T-helper 17 cell (primary cell): ENCODE data around the gene ALPL. TPM values are rescaled to one million over a fixed set of nuclear protein-coding genes. Genes with fewer than 3 reads are reported as not detected.

Experiments used
- ATAC-seq: fragments of 150-1000 bp; cut with Tn5 transposase; 2 replicates; pipeline ENCODE4 v1.10.0; 2021; ENCODE audit warnings: mild to moderate bottlenecking, moderate library complexity
- DNase-seq, 3 donors: peaks; one replicate each; pipeline versions ENCODE4 v3.0.0 to v3.0.0-alpha.2; 2020 to 2021
- H3K9me3 ChIP-seq: one replicate; pipeline ENCODE4 v1.7.0; 2013; ENCODE audit warnings: low read length, mild to moderate bottlenecking; ENCODE audit not compliant: control insufficient read depth, poor library complexity, severe bottlenecking
- H3K27ac Mint-ChIP-seq: one replicate; pipeline ENCODE4 v1.8.0; 2022; ENCODE audit warnings: mild to moderate bottlenecking, moderate library complexity, mixed read lengths
- H3K27me3 Mint-ChIP-seq: one replicate; pipeline ENCODE4 v1.8.0; 2022; ENCODE audit warnings: mixed read lengths
- H3K36me3 Mint-ChIP-seq: one replicate; pipeline ENCODE4 v1.8.0; 2022; ENCODE audit warnings: low read depth, mixed read lengths
- H3K4me1 Mint-ChIP-seq: one replicate; pipeline ENCODE4 v1.8.0; 2022; ENCODE audit warnings: mild to moderate bottlenecking, mixed read lengths
- H3K4me3 Mint-ChIP-seq: one replicate; pipeline ENCODE4 v1.8.0; 2022; ENCODE audit warnings: mild to moderate bottlenecking, moderate library complexity, mixed read lengths
- total RNA-seq, 4 donors: library from RNA in 2 of 4; stranded (reverse) in 2 of 4; gene quantifications; one replicate each; pipeline ENCODE4 v1.2.3 and lab custom pipeline; 2022 to 2026

ALPL gene
- total RNA-seq, 2 donors from 2014 or later = not detected

DNA sequence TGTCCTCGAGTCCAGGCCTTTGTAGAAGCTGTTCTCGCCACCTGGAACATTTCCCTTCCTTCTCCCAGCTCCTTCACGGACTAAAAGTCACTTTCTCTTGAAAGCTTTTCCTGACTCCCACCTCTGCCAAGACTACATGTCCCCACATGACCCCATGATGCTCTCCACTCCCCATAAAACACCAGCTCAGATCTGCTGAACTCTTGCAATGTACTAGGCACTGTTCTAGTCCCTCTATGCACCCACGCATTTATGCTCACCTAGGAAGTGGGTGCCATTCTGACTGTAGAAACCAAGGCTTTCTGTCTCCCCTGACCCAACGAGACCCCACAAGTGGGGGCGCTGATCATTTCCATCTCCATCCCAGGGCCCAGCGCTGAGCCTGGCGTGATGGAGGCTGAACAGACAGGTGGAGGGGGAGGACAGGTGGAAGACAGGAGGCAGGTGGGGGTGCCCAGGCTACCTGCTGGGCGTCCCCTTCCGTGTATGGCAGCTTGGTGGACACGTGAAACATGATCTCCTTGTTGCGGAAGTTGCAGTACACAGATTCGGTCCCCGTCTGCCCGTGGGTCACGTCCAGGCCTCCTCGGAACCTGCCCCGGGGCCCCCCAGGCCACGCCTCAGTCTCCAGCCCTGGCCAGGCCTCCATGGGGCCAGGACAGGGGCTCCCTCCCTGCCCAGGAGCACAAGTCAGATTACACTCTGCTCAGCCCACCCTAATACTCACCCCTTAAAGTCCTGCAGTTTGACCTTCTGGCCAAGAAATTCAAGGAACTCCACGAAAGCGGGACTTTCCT, 102.0 kb downstream of the ALPL start:
- ATAC-seq (no peak), DNase-seq (no peak)
- H3K36me3 Mint-ChIP-seq = no peaks in the 10 kb centered on the region
- H3K27ac Mint-ChIP-seq = no peak overlapping the region
- H3K27me3 Mint-ChIP-seq = peaks cover 26% of the 10 kb centered on the region
- H3K9me3 ChIP-seq = no peaks in the 10 kb centered on the region
- no peak overlapping the region for H3K4me3 Mint-ChIP-seq
- peaks cover 16% of the 10 kb centered on the region for H3K4me1 Mint-ChIP-seq

GRCh38 chr1:21612057-21612456, 102.8 kb downstream of the ALPL start:
- H3K36me3 Mint-ChIP-seq = no peaks in the 10 kb centered on the region

GRCh38 chr1:21613072-21613867, 104.0 kb downstream of the ALPL start:
- H3K27me3 Mint-ChIP-seq = peaks cover 20% of the 10 kb centered on the region
- H3K9me3 ChIP-seq = no peaks in the 10 kb centered on the region
- no peak for DNase-seq
- H3K27ac Mint-ChIP-seq = no peak overlapping the region
- H3K36me3 Mint-ChIP-seq = no peaks in the 10 kb centered on the region
- peaks cover 10% of the 10 kb centered on the region for H3K4me1 Mint-ChIP-seq
- ATAC-seq = no peak
- no peak overlapping the region for H3K4me3 Mint-ChIP-seq

More at GRCh38 chr1:21612057-21612456, 102.8 kb downstream of the ALPL start:
- Mint-ChIP-seq H3K4me3 (no peak overlapping the region), H3K4me1 (peaks cover 19% of the 10 kb centered on the region), H3K27me3 (peaks cover 26% of the 10 kb centered on the region), H3K27ac (no peak overlapping the region)
- DNase-seq = no peak
- no peak for ATAC-seq
- H3K9me3 ChIP-seq = no peaks in the 10 kb centered on the region

GRCh38 chr1:21614419-21615115, 105.3 kb downstream of the ALPL start:
- ATAC-seq (no peak), DNase-seq (no peak)
- Mint-ChIP-seq H3K4me1 (peaks cover 5% of the 10 kb centered on the region), H3K27ac (no peak overlapping the region), H3K27me3 (peaks cover 18% of the 10 kb centered on the region), H3K36me3 (no peaks in the 10 kb centered on the region), H3K4me3 (no peak overlapping the region)
- no peaks in the 10 kb centered on the region for H3K9me3 ChIP-seq

DNA sequence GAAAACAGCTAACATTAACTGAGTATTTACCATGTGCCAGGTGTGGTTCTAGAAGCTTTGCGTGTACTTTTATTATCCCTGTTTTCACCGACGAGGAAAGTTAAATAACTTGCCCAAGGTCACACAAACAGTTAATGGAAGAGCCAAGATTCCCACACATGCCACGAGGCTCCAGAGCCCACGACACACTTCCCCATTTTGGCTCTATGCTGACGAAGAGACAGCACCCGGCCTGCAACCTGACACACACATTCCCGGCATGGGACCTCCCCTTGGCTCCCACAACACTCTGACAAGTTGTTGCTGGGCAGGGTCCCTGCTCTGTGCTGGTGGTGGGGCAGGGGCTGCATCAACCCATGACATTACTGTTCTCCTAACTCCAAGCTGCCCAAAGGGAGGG, 107.1 kb downstream of the ALPL start:
- no peak overlapping the region for H3K4me3 Mint-ChIP-seq
- peaks cover 2% of the 10 kb centered on the region for H3K36me3 Mint-ChIP-seq
- no peak overlapping the region for H3K27ac Mint-ChIP-seq
- peaks cover 29% of the 10 kb centered on the region for H3K27me3 Mint-ChIP-seq
- ATAC-seq (no peak), DNase-seq (no peak)
- H3K9me3 ChIP-seq = no peaks in the 10 kb centered on the region
- peaks cover 10% of the 10 kb centered on the region for H3K4me1 Mint-ChIP-seq

DNA sequence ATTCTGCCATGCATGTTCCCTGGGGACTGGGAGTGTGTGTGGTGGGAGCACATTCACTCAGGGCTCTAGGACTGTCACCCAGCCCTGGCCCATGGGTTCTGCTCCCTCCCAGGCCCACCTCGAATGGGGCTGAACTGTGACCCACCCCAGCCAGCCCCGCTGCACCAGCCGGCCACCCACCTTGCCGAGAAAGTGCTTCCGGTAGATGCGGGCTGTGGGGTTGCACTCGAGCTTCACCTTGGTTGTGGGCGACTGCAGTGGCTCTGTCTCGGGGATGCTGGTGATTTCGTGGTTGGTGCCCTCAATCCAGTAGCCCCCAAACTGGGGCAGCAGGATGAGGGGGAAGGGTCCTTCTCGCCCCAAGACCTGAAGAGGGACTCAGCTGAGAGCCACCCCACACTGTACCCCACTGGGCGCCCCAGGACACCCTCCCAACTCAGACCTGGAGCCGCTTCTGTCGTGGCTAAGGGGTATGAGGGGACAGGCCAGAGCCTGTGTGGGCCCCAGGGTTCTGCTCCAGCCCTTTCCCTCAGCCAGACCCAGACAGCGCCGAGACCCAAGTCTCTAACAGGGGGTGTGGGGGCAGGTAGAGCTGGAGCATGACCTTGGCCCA, 108.0 kb downstream of the ALPL start:
- Mint-ChIP-seq H3K4me3 (no peak overlapping the region), H3K27ac (no peak overlapping the region), H3K4me1 (peaks cover 10% of the 10 kb centered on the region), H3K36me3 (peaks cover 2% of the 10 kb centered on the region), H3K27me3 (peaks cover 33% of the 10 kb centered on the region)
- no peak for DNase-seq
- no peak for ATAC-seq
- H3K9me3 ChIP-seq = no peaks in the 10 kb centered on the region

GRCh38 chr1:21618059-21618458, 108.8 kb downstream of the ALPL start:
- no peaks in the 10 kb centered on the region for H3K9me3 ChIP-seq
- H3K36me3 Mint-ChIP-seq = peaks cover 2% of the 10 kb centered on the region
- H3K27me3 Mint-ChIP-seq = peaks cover 29% of the 10 kb centered on the region
- ATAC-seq (no peak), DNase-seq (no peak)
- peaks cover 11% of the 10 kb centered on the region for H3K4me1 Mint-ChIP-seq
- no peak overlapping the region for H3K4me3 Mint-ChIP-seq
- H3K27ac Mint-ChIP-seq = no peak overlapping the region

DNA sequence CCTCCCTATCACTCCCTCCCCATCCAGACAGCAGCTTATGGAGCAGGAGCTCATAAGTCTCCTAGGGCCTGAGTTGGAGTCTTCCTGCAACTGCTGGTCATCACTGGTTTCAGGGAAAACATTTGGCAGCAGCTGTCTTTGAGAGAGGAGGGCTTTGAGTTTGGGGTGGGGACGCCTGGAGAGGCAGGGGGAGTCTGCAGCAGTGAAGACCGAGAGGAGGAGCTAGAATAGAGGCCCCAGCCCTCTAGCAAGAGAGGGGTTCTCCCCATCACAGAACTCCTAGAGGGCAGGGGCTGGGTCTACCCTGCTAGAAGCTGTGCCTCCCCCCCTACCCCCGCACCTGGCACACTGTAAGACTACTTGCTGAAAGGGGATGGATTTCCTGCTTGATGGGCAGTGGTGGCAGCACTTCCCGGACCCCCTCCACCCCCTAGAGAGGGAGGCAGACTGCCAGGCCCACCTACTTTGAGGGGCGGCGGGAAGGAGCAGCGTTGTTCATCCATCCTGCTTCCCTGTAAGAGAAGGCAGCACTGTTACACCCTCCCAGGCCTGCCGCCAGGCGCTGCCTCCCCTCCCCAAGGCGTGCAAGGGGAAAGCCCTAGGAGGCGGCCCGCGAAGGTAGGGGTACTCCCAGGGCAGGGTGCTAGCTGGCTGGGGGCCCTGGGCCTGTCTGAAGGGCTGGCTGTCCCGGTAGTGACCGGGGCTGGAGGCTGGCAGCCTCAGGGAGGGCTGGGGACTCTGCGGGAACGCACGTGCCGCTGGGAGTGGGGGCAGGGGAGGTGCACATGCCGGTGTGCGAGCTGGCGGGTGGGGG, 109.5 kb downstream of the ALPL start:
- ATAC-seq (no peak), DNase-seq (no peak)
- Mint-ChIP-seq H3K36me3 (peaks cover 2% of the 10 kb centered on the region), H3K27ac (no peak overlapping the region), H3K4me1 (peaks cover 11% of the 10 kb centered on the region), H3K4me3 (no peak overlapping the region), H3K27me3 (peaks cover 31% of the 10 kb centered on the region)
- no peaks in the 10 kb centered on the region for H3K9me3 ChIP-seq

DNA sequence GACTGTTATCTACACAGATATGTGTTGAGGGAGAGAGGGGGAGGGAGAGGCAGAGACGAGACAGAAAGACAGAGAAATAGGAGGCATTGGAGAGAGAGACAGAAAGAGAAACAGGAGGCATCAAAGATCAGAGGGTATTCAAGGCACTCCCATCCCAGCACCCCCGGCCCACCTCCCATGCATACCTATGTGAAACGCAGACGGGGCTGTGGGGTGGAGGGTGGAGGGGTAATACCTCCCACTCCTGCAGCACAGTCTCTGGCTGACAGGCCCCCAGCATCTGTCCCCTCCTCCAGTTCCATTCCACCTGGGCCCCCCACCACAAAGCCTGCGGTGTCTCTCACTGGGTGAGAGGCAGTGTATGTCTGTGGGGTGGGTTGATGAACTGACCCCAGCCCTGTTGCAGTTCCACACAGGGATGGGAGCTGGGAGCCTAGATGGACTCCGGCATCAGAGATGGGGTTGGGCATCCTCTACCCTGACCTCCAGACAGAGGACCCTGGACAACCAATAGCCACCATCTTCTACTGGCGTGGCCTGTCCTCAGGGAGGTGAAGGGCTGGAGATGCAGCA, 110.2 kb downstream of the ALPL start:
- H3K36me3 Mint-ChIP-seq = peaks cover 2% of the 10 kb centered on the region
- DNase-seq = no peak
- H3K4me3 Mint-ChIP-seq = no peak overlapping the region
- ATAC-seq = no peak
- peaks cover 11% of the 10 kb centered on the region for H3K4me1 Mint-ChIP-seq
- no peak overlapping the region for H3K27ac Mint-ChIP-seq
- H3K9me3 ChIP-seq = no peaks in the 10 kb centered on the region
- peaks cover 37% of the 10 kb centered on the region for H3K27me3 Mint-ChIP-seq

- peaks cover 37% of the 10 kb centered on the region for H3K27me3 Mint-ChIP-seq
- peaks cover 2% of the 10 kb centered on the region for H3K36me3 Mint-ChIP-seq
- peaks cover 11% of the 10 kb centered on the region for H3K4me1 Mint-ChIP-seq
- ATAC-seq = no peak
- no peaks in the 10 kb centered on the region for H3K9me3 ChIP-seq
- no peak for DNase-seq
- no peak overlapping the region for H3K27ac Mint-ChIP-seq
- H3K4me3 Mint-ChIP-seq = no peak overlapping the region
These were observed 110.8 kb downstream of the ALPL start for GRCh38 chr1:21620011-21620410.

DNA sequence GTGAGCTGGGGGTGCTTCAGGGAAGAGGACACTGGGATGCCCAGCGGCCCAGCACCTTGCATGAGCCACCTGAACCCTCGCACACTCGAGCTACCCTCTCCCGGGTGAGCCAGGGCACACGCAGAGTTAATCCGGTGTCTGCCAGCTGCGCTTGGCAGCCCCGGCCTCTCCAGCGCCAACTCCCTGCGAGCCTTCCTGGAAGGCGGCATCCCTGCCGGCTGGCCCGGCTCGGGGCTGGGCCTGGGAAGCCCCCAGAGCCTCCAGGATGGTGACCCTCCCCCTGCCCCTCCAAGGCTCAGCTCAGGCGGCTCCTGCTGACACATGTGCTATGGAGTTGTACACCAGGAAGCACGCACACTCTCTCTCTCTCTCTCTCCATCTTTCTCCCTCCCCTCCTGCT, 111.3 kb downstream of the ALPL start:
- no peak for ATAC-seq
- H3K9me3 ChIP-seq = no peaks in the 10 kb centered on the region
- no peak for DNase-seq
- H3K36me3 Mint-ChIP-seq = peaks cover 2% of the 10 kb centered on the region
- H3K27ac Mint-ChIP-seq = no peak overlapping the region
- no peak overlapping the region for H3K4me3 Mint-ChIP-seq
- H3K27me3 Mint-ChIP-seq = peaks cover 37% of the 10 kb centered on the region
- H3K4me1 Mint-ChIP-seq = peaks cover 11% of the 10 kb centered on the region

DNA sequence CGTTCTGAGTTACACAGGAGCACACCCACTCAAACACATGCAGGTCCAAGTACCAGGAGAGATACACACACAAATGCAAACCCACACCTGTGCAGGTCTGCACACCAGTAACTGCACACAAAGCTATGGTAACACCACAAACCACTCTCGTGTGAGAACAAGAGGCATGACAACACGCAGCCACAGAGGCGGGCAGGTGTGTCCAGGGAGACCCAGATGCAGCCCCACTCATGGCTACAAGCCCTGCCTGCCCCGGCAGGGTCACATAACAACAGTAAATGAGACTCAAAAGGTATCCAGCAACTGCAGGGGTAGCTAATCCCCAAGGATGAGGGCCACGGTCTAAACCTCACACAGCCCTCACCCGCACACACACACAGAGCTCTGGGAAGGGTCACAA, 111.8 kb downstream of the ALPL start:
- Mint-ChIP-seq H3K36me3 (peaks cover 2% of the 10 kb centered on the region), H3K4me3 (peak overlapping the region; percentile 49), H3K27ac (no peak overlapping the region), H3K27me3 (peaks cover 37% of the 10 kb centered on the region), H3K4me1 (peaks cover 11% of the 10 kb centered on the region)
- ATAC-seq (no peak), DNase-seq (no peak)
- H3K9me3 ChIP-seq = no peaks in the 10 kb centered on the region
